Measurements from ENCODE around the gene GRIP2. TPM values are rescaled to one million over a fixed set of nuclear protein-coding genes. Genes with fewer than 3 reads are reported as not detected.

Gene GRIP2
- polyA plus RNA-seq, 1 donor (not counting 4 experiments of a cell fraction or from before 2014, with no cell fraction given) = 0.01 TPM

DNA sequence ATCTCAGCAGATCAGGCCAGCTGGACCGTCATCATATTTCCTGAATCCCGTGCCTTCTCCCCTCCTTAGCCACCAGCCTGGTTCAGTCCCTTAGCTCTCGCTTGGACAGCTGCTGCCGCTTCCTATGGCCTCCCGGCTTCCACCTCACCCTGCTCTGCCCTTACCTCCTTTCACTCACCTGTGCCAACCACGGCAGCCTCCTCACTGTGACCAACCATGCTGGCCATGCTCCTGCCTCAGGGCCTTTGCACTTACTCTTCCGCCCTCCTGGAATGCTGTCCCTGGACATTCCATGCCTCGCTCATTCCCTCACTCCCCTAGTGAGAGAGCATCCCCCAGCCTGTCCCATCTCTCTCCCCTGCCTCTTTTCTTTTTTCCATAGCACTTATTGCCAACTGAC lies 19.2 kb downstream of the GRIP2 start:
- no peak for DNase-seq (ENCODE audit: low read depth, low spot score)
- Histone ChIP-seq H3K27ac (ENCODE audit: control insufficient read depth, insufficient read depth, low read length) (no peak overlapping the region), H3K36me3 (ENCODE audit: control insufficient read depth in 2 of 2, extremely low read depth in 1 of 2, insufficient read depth in 2 of 2, low read length in 2 of 2) (no peaks in the 10 kb centered on the region), H3K4me2 (ENCODE audit: control insufficient read depth, extremely low read depth, insufficient read depth, low read depth, low read length) (no peak overlapping the region), H2AFZ (ENCODE audit: control insufficient read depth, low read length) (no peak overlapping the region), H3K4me1 (ENCODE audit: control insufficient read depth, extremely low read depth, insufficient read depth, low read length) (peaks cover 4% of the 10 kb centered on the region), H3K9ac (ENCODE audit: control insufficient read depth, extremely low read depth, insufficient read depth, low read length) (no peak overlapping the region), H3K4me3 (ENCODE audit: control insufficient read depth in 2 of 3, extremely low read depth in 1 of 3, insufficient read depth in 2 of 3, low read depth in 1 of 3, low read length in 3 of 3) (no peak overlapping the region), H3K9me1 (ENCODE audit: control insufficient read depth, extremely low read depth, insufficient read depth, low read length) (no peaks in the 10 kb centered on the region), H4K20me1 (ENCODE audit: control insufficient read depth, extremely low read depth, insufficient read depth, low read length) (peaks cover 4% of the 10 kb centered on the region), H3K9me3 (ENCODE audit: control insufficient read depth, low read depth, low read length) (no peaks in the 10 kb centered on the region), H3K79me2 (ENCODE audit: control insufficient read depth, insufficient read depth, low read length) (no peaks in the 10 kb centered on the region), H3K27me3 (ENCODE audit: control insufficient read depth, extremely low read depth, insufficient read depth, low read length) (peaks cover 4% of the 10 kb centered on the region)
- TF ChIP-seq EZH2 (IDR thresholded peaks at IDR 0.05; ENCODE audit: low read length) = no peak
- TF ChIP-seq, protein P1, sequence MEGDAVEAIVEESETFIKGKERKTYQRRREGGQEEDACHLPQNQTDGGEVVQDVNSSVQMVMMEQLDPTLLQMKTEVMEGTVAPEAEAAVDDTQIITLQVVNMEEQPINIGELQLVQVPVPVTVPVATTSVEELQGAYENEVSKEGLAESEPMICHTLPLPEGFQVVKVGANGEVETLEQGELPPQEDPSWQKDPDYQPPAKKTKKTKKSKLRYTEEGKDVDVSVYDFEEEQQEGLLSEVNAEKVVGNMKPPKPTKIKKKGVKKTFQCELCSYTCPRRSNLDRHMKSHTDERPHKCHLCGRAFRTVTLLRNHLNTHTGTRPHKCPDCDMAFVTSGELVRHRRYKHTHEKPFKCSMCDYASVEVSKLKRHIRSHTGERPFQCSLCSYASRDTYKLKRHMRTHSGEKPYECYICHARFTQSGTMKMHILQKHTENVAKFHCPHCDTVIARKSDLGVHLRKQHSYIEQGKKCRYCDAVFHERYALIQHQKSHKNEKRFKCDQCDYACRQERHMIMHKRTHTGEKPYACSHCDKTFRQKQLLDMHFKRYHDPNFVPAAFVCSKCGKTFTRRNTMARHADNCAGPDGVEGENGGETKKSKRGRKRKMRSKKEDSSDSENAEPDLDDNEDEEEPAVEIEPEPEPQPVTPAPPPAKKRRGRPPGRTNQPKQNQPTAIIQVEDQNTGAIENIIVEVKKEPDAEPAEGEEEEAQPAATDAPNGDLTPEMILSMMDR (optimal IDR thresholded peaks at IDR 0.05 in 1 of 3, IDR thresholded peaks at IDR 0.05 in 1 of 3, conservative IDR thresholded peaks at IDR 0.05 in 1 of 3; ENCODE audit: extremely low read depth in 1 of 3, insufficient read depth in 2 of 3, low read length in 3 of 3) = no peak
- FAIRE-seq = no peak
- dilution Hi-C loops (cut with MboI; ENCODE audit: extremely low pct_ligation_motif_present, low sequenced_read_pairs) = no loop called here

DNA sequence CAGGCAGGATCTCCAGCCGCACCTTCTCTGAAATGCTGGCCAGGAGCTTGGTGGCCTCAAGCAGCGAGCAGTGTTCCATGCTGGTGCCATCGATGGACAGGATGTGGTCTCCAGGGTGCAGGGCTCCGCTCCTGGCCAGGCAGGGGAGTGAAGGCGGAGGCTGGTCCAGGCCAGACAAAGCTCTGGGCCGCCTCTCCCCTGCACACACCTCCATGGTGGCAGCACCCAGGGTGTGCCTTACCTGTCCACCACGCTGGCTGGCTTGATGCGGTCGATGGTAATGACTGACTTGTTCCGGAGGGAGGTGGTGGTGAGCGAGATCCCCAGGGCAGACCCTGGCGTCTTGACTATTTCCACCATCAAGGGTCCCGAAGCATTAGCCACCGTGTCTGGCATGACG lies 20.0 kb downstream of the GRIP2 start:
- H3K4me1 ChIP-seq (ENCODE audit: control insufficient read depth, extremely low read depth, insufficient read depth, low read length) = no peaks in the 10 kb centered on the region
- H3K9ac ChIP-seq (ENCODE audit: control insufficient read depth, extremely low read depth, insufficient read depth, low read length) = no peak overlapping the region
- no peak overlapping the region for H3K4me3 ChIP-seq (ENCODE audit: control insufficient read depth in 2 of 3, extremely low read depth in 1 of 3, insufficient read depth in 2 of 3, low read depth in 1 of 3, low read length in 3 of 3)
- no peak for DNase-seq (ENCODE audit: low read depth, low spot score)
- TF ChIP-seq, protein P1 (optimal IDR thresholded peaks at IDR 0.05 in 1 of 3, IDR thresholded peaks at IDR 0.05 in 1 of 3, conservative IDR thresholded peaks at IDR 0.05 in 1 of 3; ENCODE audit: extremely low read depth in 1 of 3, insufficient read depth in 2 of 3, low read length in 3 of 3) = no peak
- TF ChIP-seq EZH2 (IDR thresholded peaks at IDR 0.05; ENCODE audit: low read length) = no peak
- no peak overlapping the region for H2AFZ ChIP-seq (ENCODE audit: control insufficient read depth, low read length)
- H3K79me2 ChIP-seq (ENCODE audit: control insufficient read depth, insufficient read depth, low read length) = no peaks in the 10 kb centered on the region
- H3K9me3 ChIP-seq (ENCODE audit: control insufficient read depth, low read depth, low read length) = no peaks in the 10 kb centered on the region
- H3K27ac ChIP-seq (ENCODE audit: control insufficient read depth, insufficient read depth, low read length) = no peak overlapping the region
- H3K4me2 ChIP-seq (ENCODE audit: control insufficient read depth, extremely low read depth, insufficient read depth, low read depth, low read length) = no peak overlapping the region
- H3K36me3 ChIP-seq (ENCODE audit: control insufficient read depth in 2 of 2, extremely low read depth in 1 of 2, insufficient read depth in 2 of 2, low read length in 2 of 2) = no peaks in the 10 kb centered on the region
- peaks cover 4% of the 10 kb centered on the region for H4K20me1 ChIP-seq (ENCODE audit: control insufficient read depth, extremely low read depth, insufficient read depth, low read length)
- H3K9me1 ChIP-seq (ENCODE audit: control insufficient read depth, extremely low read depth, insufficient read depth, low read length) = no peaks in the 10 kb centered on the region
- no peak for FAIRE-seq
- dilution Hi-C loops (cut with MboI; ENCODE audit: extremely low pct_ligation_motif_present, low sequenced_read_pairs) = no loop called here
- H3K27me3 ChIP-seq (ENCODE audit: control insufficient read depth, extremely low read depth, insufficient read depth, low read length) = peaks cover 4% of the 10 kb centered on the region
